Stimulated activated CD4-positive, alpha-beta T cell treated with anti-CD3 and anti-CD28 coated beads, Interleukin-1b, Interleukin-23, amount 100 ng/mL, for 4 hours (primary cell): ENCODE data around the gene RBM43.
A peak's percentile ranks its signal among the peaks of the same experiment; 100 is the strongest.
"Not testable (repeated sequence)": the region's sequence is repeated elsewhere in the genome, so short reads cannot be mapped to it uniquely, and the experiment has no call there.

Experiments
- DNase-seq, 2 donors: peaks; one replicate each; pipeline ENCODE4 v3.0.0-alpha.2; 2020; ENCODE audit warnings: low read depth in 2 of 2

RBM43 gene

GRCh38 chr2:151268085-151268484, 6.4 kb upstream of the RBM43 start:
- DNase-seq = no peak

- DNase-seq = no peak
Observed at GRCh38 chr2:151267537-151267936, 5.9 kb upstream of the RBM43 start.

DNA sequence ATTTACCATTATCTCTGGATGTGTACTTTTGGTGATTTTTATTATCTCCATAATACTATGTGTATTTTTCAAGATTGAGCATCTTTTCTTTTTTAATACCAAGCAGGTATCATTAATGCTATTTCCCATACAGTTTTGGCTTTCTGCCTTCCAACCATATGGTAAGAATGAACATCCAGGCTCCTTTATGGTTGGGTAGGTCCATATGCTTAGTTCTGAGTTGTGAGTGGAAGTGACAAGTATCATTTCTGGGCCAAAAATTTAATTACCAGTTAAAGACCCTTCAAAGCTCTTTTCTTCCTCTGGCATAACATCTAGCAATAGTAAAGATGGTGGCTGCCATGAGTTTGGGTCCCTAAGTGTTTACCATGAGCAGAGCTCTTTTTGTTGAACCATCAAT, 4.3 kb upstream of the RBM43 start:
- no peak for DNase-seq

DNA sequence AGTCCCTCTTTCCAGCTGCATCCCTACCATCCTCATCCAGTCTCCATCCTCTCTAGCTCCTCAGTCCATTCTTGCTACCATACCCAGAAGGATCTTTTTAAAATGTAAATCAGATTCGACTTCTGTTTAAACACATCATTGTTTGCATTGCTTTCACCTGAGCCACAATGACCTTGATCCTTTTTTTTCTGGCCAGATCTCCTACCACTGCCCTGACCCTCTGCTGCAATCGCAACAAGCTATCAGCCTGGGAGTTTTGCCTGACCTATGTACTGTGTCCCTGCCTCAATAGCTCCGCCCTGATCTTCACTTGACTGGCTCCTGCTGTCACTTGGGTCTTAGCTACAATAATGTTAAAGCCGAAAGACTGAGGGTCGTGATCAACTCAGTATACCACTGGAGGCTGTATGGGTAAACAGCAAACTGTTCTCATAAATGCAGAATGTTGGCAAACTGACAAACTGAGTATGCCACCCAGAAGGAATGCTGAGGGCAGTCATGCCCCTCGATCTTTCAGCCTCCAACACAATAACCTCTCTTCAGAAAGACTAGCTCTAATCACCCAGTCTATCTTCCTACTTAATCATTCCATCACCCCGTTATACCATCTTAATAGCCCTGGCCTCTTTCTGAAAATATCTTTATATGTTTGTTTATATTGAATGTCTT, 2.6 kb upstream of the RBM43 start:
- no peak for DNase-seq

DNA sequence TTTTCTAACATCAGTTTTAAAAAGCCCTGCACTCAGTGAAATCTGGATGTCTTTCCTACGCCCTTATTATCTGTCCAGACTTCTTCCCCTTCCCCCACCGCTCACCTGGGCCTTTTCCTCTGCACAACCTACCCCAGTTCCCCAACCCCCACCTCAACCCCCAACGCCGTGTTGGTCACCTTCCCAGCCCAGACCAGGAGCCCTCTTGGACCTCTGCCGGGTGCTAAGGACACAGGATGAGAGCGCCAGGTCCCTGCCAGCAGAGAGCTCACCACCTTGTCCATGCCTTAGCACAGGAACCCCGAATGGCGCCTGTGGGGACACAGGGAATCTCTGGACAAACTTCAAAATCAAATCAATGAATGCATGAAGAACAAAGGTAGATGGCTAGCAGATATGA, 966 bp upstream of the RBM43 start:
- no peak for DNase-seq

DNA sequence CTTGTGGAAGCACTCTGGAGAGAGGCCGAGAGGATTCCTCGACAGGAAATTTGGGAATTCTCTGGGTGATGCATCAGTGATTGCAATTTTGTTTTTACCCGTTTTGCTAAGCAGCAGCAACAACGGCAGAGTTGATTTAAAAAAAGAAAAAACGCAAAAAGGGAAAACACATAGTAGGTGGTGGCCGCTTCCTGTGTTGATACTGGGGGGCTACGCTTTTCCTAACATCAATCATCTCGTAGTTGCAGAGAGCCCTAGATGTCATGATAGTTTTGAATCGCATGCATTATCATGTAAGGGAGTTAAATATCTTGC, 271 bp upstream of the RBM43 start:
- DNase-seq = no peak

GRCh38 chr2:151260573-151261230, 961 bp downstream of the RBM43 start:
- no peak for DNase-seq

DNA sequence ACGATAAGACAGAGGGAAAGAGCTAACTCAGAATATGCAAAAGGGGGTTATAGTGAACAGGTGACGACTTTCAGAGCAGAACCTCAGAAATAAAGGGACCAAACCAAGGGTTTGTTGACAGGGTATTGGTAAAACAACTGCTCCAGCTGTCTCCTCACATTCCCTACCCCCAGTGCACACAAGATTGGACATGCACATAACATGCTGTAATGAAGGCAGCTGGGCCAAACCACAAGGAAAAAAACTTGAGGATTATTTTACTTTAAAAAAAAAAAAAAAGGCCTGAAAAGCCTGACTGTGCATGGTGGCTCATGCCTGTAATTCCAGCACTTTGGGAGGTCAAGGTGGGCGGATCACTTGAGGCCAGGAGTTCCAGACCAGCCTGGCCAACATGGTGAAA, 3.5 kb downstream of the RBM43 start:
- DNase-seq = no peak

GRCh38 chr2:151252646-151253045, 9.0 kb downstream of the RBM43 start:
- no peak for DNase-seq

DNA sequence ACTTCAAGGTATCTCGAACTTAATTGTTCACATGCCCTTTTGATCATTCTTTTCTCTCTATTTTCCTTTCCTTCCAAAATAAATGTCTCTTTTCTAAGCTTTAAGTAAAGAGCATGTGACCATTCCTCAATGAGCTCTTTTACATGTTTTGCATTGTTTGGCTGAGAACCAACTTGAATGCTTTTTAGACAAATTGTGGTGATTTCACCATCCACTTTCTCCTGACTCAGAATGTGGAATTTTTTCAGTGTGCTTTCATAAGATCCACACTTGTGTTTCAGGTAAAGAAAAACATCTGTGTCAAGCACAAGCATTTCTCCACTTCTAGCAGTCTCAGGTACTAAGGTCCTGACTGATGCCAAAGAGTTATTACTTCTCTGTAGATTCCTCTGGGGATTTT, 10.7 kb downstream of the RBM43 start:
- DNase-seq = no peak

GRCh38 chr2:151247432-151247831, 14.2 kb downstream of the RBM43 start:
- DNase-seq = no peak

DNA sequence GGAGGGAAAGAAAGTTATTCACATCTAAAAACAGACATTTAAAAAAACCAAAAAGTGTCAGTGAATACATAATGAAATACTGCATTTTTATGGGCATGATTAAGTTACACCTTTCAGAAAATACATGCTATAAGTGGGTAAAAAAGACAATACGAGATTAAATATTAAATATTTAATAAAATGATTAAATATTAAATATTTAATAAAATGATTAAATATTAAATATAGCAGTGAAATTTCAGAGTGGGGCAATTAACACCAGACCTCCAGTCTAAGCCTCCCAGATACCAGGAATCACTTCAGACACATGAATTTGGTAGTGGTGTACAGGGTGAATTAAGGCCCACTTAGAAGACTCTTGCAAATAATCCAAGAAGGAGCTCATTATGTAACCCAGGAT, 15.5 kb downstream of the RBM43 start:
- DNase-seq = no peak

- DNase-seq = no peak
Observed at GRCh38 chr2:151243468-151243867, 18.2 kb downstream of the RBM43 start.

- DNase-seq = no peak
Observed at GRCh38 chr2:151241224-151241623, 20.4 kb downstream of the RBM43 start.

DNA sequence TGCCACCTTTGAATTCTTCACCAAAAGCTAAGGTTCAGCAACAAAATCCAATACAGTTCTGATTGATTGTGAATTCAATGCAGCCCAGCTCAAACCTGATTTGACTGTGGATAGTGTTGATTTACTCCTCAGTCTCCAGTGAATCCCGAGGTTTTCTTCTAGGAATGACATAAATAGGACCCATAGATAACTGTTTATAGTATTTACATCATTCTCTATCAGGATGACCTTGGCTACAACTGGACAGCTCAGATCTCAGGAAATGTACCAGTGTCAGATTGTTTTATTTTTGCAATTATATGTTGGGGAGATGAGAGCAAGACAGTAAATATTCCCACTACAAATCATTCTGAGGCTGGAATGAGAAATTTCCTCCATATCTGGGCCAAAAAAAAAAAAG, 21.2 kb downstream of the RBM43 start:
- no peak for DNase-seq

DNA sequence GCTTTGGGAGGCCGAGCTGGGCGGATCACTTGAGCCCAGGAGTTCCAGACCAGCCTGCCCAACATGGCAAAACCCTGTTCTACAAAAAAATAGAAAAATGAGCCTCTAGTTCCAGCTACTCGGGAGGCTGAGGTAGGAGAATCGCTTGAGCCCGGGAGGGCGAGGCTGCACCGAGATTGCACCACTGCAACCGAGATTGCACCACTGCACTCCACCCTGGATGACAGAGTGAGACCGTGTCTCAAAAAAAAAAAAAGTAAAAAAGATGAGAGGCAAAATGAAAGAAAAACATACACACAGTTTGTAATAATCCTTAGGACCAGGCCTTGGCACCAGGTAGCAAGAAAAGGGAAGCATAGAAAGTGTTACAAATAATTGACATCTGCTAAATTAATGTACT, 22.0 kb downstream of the RBM43 start:
- no peak for DNase-seq

DNA sequence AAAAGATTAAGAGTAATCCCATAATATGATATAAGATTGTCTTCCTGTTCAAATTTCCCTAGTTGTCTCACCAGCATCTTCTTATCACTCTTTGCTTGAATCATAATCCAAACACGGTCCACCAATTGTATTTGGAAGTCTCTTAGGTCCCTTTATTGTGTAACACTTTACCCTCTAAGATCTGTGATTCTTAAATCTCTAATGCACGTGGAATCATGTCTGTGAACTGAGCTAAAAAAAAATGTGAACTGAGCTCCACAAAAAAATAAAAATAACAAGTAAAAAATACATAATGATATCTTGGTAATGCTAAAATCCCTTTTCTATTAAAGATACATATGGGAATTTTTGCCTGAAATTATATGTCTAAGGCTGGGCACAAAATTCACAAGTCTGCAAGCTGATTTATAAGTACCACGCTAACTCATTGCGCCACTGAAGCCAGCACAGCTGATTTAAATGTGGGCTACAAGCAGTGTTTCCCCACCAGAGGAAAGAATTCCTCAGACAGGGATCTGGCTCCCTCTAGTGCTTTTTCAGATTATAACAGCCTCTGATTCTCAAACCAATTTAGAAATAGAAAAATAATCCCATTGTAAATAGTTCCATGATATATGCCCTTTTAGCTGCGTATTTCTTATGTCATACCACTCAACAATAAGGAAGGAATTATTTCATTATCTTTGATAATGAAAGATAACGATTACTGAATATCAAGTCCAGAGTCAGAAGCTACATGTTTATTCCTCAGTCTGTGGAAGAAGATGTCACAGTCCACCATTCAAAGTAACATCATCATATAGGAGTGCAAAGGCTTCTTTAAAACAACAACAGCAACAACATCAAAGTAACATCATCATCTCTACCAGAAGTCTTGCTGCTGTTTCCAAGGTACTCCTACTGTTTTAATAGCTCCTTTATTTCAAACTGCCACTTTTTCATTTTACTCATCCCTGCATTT, 22.9 kb downstream of the RBM43 start:
- peak in 1 of 2 donors; percentile 19 for DNase-seq

GRCh38 chr2:151237422-151238025, 24.1 kb downstream of the RBM43 start:
- DNase-seq = no peak

DNA sequence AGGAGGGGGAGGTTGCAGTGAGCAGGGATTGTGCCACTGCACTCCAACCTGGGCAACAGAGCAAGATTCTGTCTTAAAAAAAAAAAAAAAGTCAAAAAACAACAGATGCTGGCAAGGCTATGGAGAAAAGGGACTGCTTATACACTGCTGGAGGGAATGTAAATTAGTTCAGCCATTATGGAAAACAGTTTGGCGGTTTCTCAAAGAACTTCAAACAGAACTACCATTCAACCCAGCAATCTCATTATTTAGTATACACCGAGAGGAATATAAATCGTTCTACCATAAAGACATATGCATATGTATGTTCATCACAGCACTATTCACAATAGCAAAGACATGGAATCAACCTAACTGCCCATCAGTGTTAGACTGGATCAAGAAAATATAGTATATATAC, 27.9 kb downstream of the RBM43 start:
- DNase-seq = not testable (repeated sequence)

- DNase-seq = not testable (repeated sequence)
Observed at GRCh38 chr2:151233288-151233687, 28.4 kb downstream of the RBM43 start.

GRCh38 chr2:151230627-151231140, 31.0 kb downstream of the RBM43 start:
- DNase-seq = no peak

GRCh38 chr2:151228847-151229512, 32.7 kb downstream of the RBM43 start:
- no peak for DNase-seq
